Suprapubic skin (tissue), 4 donors: ENCODE data around the gene RAB20.

Source experiments
- POLR2A ChIP-seq, 2 donors: fragments of 450-650 bp; IDR thresholded peaks; one replicate each; pipeline ENCODE4 v1.6.1; 2017; ENCODE audit warnings: antibody characterized with exemption in 2 of 2, mild to moderate bottlenecking in 2 of 2, moderate library complexity in 2 of 2
- POLR2AphosphoS5 ChIP-seq, 3 donors: sonication (generic); formaldehyde crosslinking; IDR thresholded peaks; one replicate each; pipeline ENCODE4 v1.6.1; 2017; ENCODE audit warnings: antibody characterized with exemption in 3 of 3
- TF ChIP-seq, protein P1 (sequence below), 2 donors: fragments of 200-600 bp in 1 of 2; fragments of 450-650 bp in 1 of 2; sonication (generic) in 1 of 2; IDR thresholded peaks; one replicate each; pipeline ENCODE4 v1.5.1; 2016 to 2019; ENCODE audit warnings: antibody characterized with exemption in 2 of 2, mild to moderate bottlenecking in 1 of 2, moderate library complexity in 1 of 2

GRCh38 chr13:110557082-110557481, 4.4 kb downstream of the RAB20 start:
- TF ChIP-seq POLR2AphosphoS5 (IDR thresholded peaks at IDR 0.05) (no peak), POLR2A (IDR thresholded peaks at IDR 0.05) (no peak)
- TF ChIP-seq, protein P1, sequence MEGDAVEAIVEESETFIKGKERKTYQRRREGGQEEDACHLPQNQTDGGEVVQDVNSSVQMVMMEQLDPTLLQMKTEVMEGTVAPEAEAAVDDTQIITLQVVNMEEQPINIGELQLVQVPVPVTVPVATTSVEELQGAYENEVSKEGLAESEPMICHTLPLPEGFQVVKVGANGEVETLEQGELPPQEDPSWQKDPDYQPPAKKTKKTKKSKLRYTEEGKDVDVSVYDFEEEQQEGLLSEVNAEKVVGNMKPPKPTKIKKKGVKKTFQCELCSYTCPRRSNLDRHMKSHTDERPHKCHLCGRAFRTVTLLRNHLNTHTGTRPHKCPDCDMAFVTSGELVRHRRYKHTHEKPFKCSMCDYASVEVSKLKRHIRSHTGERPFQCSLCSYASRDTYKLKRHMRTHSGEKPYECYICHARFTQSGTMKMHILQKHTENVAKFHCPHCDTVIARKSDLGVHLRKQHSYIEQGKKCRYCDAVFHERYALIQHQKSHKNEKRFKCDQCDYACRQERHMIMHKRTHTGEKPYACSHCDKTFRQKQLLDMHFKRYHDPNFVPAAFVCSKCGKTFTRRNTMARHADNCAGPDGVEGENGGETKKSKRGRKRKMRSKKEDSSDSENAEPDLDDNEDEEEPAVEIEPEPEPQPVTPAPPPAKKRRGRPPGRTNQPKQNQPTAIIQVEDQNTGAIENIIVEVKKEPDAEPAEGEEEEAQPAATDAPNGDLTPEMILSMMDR (IDR thresholded peaks at IDR 0.05), result no peak
